HepG2 (cell line): ENCODE results near the gene SMC1A. TPM values are rescaled to one million over a fixed set of nuclear protein-coding genes. Genes with fewer than 3 reads are reported as not detected.
A peak's percentile ranks its signal among the peaks of the same experiment; 100 is the strongest.

Experiments
- GATAD1 ChIP-seq: IDR thresholded peaks from 2 replicates; pipeline ENCODE4 v1.6.1; 2016; ENCODE audit warnings: missing genetic modification reagents, missing compliant biosample characterization
- JARID2 ChIP-seq: sonication (generic); formaldehyde crosslinking; IDR thresholded peaks from 2 replicates; pipeline ENCODE4 v1.8.1; 2023; ENCODE audit warnings: missing genetic modification reagents, inconsistent platforms; ENCODE audit not compliant: insufficient replicate concordance
- MLXIP ChIP-seq: sonication (generic); formaldehyde crosslinking; IDR thresholded peaks from 2 replicates; pipeline ENCODE4 v1.9.0; 2021; ENCODE audit warnings: missing genetic modification reagents, borderline replicate concordance
- POLR2G ChIP-seq: fragments of 200-400 bp; formaldehyde crosslinking; IDR thresholded peaks from 2 replicates; pipeline ENCODE4 v1.6.1; 2018; ENCODE audit warnings: mild to moderate bottlenecking, low read depth, low read length, moderate library complexity
- TSC22D2 ChIP-seq: sonication (generic); formaldehyde crosslinking; IDR thresholded peaks from 2 replicates; pipeline ENCODE4 v1.5.1; 2020; ENCODE audit warnings: missing genetic modification reagents, mild to moderate bottlenecking, borderline replicate concordance
- ZNF383 ChIP-seq: sonication (generic); formaldehyde crosslinking; IDR thresholded peaks from 2 replicates; pipeline ENCODE4 v1.4.0; 2020; ENCODE audit warnings: missing genetic modification reagents, mild to moderate bottlenecking, borderline replicate concordance
- ZNF878 ChIP-seq: sonication (generic); formaldehyde crosslinking; IDR thresholded peaks from 2 replicates; pipeline ENCODE4 v1.8.1; 2023; ENCODE audit warnings: mild to moderate bottlenecking, missing genetic modification reagents, moderate library complexity
- ZSCAN31 ChIP-seq: sonication (generic); formaldehyde crosslinking; IDR thresholded peaks from 2 replicates; pipeline ENCODE4 v1.5.0; 2020; ENCODE audit warnings: low read depth, mild to moderate bottlenecking, missing genetic modification reagents
- polyA plus RNA-seq, 8 experiments: library from polyadenylated mRNA; depleted of rRNA in 3 of 8; stranded (reverse) in 7 of 8; unstranded in 1 of 8; fragments of >200 nt; fragmentation: Illumina TruSeq in 4 of 8; extraction: Trizol in 4 of 8; gene quantifications; 2 replicates each; pipeline versions ENCODE4 v1.2.1 to v1.2.3, GENCODE V29; 2011 to 2016; ENCODE audit warnings: low read depth in 4 of 8, missing spikeins in 1 of 8, mixed read lengths in 1 of 8; ENCODE audit not compliant: insufficient read depth in 1 of 8
- total RNA-seq, 5 experiments: library from RNA; depleted of rRNA; stranded (reverse); fragments of >200 nt; fragmentation: Illumina TruSeq; extraction: Trizol; gene quantifications; 2 replicates each; pipeline ENCODE4 v1.2.3, GENCODE V29; 2016; ENCODE audit warnings: low read depth in 1 of 5
- TF ChIP-seq, protein P1 (sequence below): sonication (generic); formaldehyde crosslinking; IDR thresholded peaks from 2 replicates; pipeline ENCODE4 v1.4.0; 2020; ENCODE audit warnings: missing genetic modification reagents, borderline replicate concordance
- TF ChIP-seq, protein P2 (sequence below): sonication (generic); formaldehyde crosslinking; IDR thresholded peaks from 2 replicates; pipeline ENCODE4 v1.5.0; 2020; ENCODE audit warnings: mild to moderate bottlenecking, missing genetic modification reagents, borderline replicate concordance
- TF ChIP-seq, protein P3 (sequence below): sonication (generic); formaldehyde crosslinking; conservative IDR thresholded peaks from 2 replicates; pipeline ENCODE4 v1.4.0; 2020; ENCODE audit warnings: missing genetic modification reagents

SMC1A gene
- total and polyA plus RNA-seq, 2 of the 13 experiments (the other 11 are each of a cell fraction or from before 2014, with no cell fraction given) = 9.4 to 46.6 TPM

GRCh38 chrX:53433651-53434639 is 11.5 kb upstream of the SMC1A start, which contains the start of gene HSD17B10 (continued):
- TF ChIP-seq, protein P1, sequence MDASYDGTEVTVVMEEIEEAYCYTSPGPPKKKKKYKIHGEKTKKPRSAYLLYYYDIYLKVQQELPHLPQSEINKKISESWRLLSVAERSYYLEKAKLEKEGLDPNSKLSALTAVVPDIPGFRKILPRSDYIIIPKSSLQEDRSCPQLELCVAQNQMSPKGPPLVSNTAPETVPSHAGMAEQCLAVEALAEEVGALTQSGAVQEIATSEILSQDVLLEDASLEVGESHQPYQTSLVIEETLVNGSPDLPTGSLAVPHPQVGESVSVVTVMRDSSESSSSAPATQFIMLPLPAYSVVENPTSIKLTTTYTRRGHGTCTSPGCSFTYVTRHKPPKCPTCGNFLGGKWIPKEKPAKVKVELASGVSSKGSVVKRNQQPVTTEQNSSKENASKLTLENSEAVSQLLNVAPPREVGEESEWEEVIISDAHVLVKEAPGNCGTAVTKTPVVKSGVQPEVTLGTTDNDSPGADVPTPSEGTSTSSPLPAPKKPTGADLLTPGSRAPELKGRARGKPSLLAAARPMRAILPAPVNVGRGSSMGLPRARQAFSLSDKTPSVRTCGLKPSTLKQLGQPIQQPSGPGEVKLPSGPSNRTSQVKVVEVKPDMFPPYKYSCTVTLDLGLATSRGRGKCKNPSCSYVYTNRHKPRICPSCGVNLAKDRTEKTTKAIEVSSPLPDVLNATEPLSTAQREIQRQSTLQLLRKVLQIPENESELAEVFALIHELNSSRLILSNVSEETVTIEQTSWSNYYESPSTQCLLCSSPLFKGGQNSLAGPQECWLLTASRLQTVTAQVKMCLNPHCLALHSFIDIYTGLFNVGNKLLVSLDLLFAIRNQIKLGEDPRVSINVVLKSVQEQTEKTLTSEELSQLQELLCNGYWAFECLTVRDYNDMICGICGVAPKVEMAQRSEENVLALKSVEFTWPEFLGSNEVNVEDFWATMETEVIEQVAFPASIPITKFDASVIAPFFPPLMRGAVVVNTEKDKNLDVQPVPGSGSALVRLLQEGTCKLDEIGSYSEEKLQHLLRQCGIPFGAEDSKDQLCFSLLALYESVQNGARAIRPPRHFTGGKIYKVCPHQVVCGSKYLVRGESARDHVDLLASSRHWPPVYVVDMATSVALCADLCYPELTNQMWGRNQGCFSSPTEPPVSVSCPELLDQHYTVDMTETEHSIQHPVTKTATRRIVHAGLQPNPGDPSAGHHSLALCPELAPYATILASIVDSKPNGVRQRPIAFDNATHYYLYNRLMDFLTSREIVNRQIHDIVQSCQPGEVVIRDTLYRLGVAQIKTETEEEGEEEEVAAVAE (CRISPR knock-in tag) = peak; percentile 40; the same call in 1 of the 2 replicates
- TF ChIP-seq ZSCAN31 (CRISPR knock-in tag) (no peak), POLR2G (peak; percentile 78), MLXIP (no peak), GATAD1 (CRISPR knock-in tag) (peak; percentile 88), ZNF383 (no peak), JARID2 (CRISPR knock-in tag) (no peak), TSC22D2 (CRISPR knock-in tag) (no peak), ZNF878 (CRISPR knock-in tag) (no peak)
- TF ChIP-seq, protein P2, sequence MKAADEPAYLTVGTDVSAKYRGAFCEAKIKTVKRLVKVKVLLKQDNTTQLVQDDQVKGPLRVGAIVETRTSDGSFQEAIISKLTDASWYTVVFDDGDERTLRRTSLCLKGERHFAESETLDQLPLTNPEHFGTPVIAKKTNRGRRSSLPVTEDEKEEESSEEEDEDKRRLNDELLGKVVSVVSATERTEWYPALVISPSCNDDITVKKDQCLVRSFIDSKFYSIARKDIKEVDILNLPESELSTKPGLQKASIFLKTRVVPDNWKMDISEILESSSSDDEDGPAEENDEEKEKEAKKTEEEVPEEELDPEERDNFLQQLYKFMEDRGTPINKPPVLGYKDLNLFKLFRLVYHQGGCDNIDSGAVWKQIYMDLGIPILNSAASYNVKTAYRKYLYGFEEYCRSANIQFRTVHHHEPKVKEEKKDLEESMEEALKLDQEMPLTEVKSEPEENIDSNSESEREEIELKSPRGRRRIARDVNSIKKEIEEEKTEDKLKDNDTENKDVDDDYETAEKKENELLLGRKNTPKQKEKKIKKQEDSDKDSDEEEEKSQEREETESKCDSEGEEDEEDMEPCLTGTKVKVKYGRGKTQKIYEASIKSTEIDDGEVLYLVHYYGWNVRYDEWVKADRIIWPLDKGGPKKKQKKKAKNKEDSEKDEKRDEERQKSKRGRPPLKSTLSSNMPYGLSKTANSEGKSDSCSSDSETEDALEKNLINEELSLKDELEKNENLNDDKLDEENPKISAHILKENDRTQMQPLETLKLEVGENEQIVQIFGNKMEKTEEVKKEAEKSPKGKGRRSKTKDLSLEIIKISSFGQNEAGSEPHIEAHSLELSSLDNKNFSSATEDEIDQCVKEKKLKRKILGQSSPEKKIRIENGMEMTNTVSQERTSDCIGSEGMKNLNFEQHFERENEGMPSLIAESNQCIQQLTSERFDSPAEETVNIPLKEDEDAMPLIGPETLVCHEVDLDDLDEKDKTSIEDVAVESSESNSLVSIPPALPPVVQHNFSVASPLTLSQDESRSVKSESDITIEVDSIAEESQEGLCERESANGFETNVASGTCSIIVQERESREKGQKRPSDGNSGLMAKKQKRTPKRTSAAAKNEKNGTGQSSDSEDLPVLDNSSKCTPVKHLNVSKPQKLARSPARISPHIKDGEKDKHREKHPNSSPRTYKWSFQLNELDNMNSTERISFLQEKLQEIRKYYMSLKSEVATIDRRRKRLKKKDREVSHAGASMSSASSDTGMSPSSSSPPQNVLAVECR (CRISPR knock-in tag) = peak; percentile 47; the same call in 1 of the 2 replicates
- TF ChIP-seq, protein P3, sequence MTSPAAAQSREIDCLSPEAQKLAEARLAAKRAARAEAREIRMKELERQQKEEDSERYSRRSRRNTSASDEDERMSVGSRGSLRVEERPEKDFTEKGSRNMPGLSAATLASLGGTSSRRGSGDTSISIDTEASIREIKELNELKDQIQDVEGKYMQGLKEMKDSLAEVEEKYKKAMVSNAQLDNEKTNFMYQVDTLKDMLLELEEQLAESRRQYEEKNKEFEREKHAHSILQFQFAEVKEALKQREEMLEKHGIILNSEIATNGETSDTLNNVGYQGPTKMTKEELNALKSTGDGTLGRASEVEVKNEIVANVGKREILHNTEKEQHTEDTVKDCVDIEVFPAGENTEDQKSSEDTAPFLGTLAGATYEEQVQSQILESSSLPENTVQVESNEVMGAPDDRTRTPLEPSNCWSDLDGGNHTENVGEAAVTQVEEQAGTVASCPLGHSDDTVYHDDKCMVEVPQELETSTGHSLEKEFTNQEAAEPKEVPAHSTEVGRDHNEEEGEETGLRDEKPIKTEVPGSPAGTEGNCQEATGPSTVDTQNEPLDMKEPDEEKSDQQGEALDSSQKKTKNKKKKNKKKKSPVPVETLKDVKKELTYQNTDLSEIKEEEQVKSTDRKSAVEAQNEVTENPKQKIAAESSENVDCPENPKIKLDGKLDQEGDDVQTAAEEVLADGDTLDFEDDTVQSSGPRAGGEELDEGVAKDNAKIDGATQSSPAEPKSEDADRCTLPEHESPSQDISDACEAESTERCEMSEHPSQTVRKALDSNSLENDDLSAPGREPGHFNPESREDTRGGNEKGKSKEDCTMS = no peak
